ENCODE data around the gene CTU2. TPM values are rescaled to one million over a fixed set of nuclear protein-coding genes. Genes with fewer than 3 reads are reported as not detected.

The CTU2 gene
- total RNA-seq (18.4 and 19.3 TPM in 2 replicates), polyA plus RNA-seq (17.3 and 23.7 TPM in 2 replicates), polyA minus RNA-seq (11.7 and 15.2 TPM in 2 replicates)
- 9.6 TPM for total RNA-seq (2013)

DNA sequence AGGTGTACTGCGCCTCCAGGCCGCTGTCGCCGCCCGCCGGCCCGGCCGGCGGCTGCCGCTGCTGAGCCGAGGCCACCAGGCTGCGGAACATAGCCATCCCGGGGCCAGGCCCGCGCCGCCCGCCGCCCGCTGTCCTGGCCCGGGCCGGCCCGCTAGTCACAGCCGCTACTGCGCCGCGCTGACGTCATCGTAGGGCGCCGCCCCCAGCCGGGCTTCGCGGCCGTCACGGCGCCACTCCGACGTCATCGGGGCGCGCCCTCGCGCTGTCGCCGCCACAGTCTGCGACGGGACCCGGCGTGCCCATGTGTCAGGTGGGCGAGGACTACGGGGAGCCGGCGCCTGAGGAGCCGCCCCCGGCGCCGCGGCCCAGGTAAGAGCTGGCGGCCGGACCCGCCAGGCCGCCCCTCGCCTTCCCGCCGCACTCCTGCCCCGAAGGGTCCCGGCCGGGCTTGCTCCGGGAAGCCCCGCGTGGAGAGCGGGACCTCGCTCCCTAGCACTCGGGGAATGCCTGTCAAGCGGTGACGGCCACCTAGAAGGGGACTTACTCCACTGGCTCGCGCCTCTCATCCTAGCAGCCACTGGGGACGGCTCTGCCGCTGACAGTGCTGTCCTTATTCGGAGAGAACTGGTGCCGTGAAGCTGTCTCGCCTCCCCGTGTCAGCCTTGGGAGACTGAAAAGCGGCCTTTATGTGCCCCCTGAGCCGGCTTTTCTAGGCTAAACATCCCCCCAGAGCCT is at the start of gene CTU2, which contains the start of gene RNF166:
CTU2 (plus strand) TSS at position 275 of the 736 bp plus-strand sequence; CDS start at position 303, 28 bp downstream.
RNF166 (minus strand) TSS at position 180 of the 736 bp plus-strand sequence; CDS start at position 97, 83 bp downstream.
- Histone ChIP-seq H3K4me3 (ENCODE audit: control extremely low read depth in 1 of 5, extremely low read depth in 1 of 5, insufficient read depth in 1 of 5, low read depth in 2 of 5, low read length in 4 of 5) (peak within 1 kb of the TSS; percentile 71 to 95 (median 80)), H2AFZ (ENCODE audit: insufficient read depth, low read depth, low read length, poor library complexity, severe bottlenecking) (peak within 1 kb of the TSS; percentile 94), H3K4me2 (replicated peaks; ENCODE audit: low read depth, low read length, poor library complexity, severe bottlenecking) (peak within 1 kb of the TSS; percentile 98), H3K4me1 (ENCODE audit: control insufficient read depth in 2 of 2, insufficient read depth in 2 of 2, low read length in 2 of 2) (peaks cover 48 to 53% of the 10 kb centered on the region in 2 donors), H4K20me1 (ENCODE audit: control insufficient read depth, insufficient read depth, low read length, poor library complexity, severe bottlenecking) (peaks cover 8% of the 10 kb centered on the region), H3K79me2 (ENCODE audit: control insufficient read depth, insufficient read depth, low read length) (peaks cover 63% of the 10 kb centered on the region), H3K9ac (ENCODE audit: low read length) (peak within 1 kb of the TSS; percentile 92), H3K27ac (ENCODE audit: low read length in 2 of 2) (peak within 1 kb of the TSS; percentile 84 to 91), H3K9me3 (ENCODE audit: control extremely low read depth in 1 of 3, control insufficient read depth in 2 of 3, insufficient read depth in 1 of 3, low read length in 2 of 3) (no peaks in the 10 kb centered on the region), H3K36me3 (replicated peaks in 1 of 2; ENCODE audit: control extremely low read depth in 1 of 2, control insufficient read depth in 1 of 2, extremely low read depth in 1 of 2, insufficient read depth in 2 of 2, low read length in 1 of 2) (peaks cover 0 to 5% of the 10 kb centered on the region in 2 experiments), H3K27me3 (replicated peaks in 1 of 4; ENCODE audit: control extremely low read depth in 1 of 4, control insufficient read depth in 3 of 4, insufficient read depth in 4 of 4, low read length in 3 of 4) (no peaks in the 10 kb centered on the region)
- intact Hi-C loops (cut with micrococcal nuclease): loop anchor here (1.0 kb wide), 4 partner anchors 20 to 55 kb away; partner anchors contain the start of genes CYBA, MVD and SNAI3
- no peak for TF ChIP-seq EZH2 (IDR thresholded peaks at IDR 0.05; ENCODE audit: borderline replicate concordance, insufficient read depth, low read depth, low read length, poor library complexity, severe bottlenecking)
- ChIA-PET POLR2A (interaction anchor here (1.6 kb wide), 1 partner anchor 57 kb away, joined by 6 read pairs; no protein-coding TSS in a partner anchor), CTCF (interaction anchor here (1.5 to 2.6 kb wide), 3 partner anchors 19 to 461 kb away, joined by 5 to 8 read pairs (median 6); no protein-coding TSS in a partner anchor)
- DNase-seq (peak; percentile 95), ATAC-seq (ENCODE audit: low read depth) (peak; percentile 70)
- H3K27me3 Mint-ChIP-seq: no peaks in the 10 kb centered on the region
- H3K4me3 Mint-ChIP-seq: peak within 1 kb of the TSS; percentile 85
- H3K27ac Mint-ChIP-seq: peak within 1 kb of the TSS; percentile 92
- WGBS (ENCODE audit: insufficient coverage): under 1% methylated on average over 86 of the region's 86 CpGs
- H3K4me1 Mint-ChIP-seq: peaks cover 48% of the 10 kb centered on the region
- no peaks in the 10 kb centered on the region for H3K9me3 Mint-ChIP-seq (ENCODE audit: insufficient read depth)

DNA sequence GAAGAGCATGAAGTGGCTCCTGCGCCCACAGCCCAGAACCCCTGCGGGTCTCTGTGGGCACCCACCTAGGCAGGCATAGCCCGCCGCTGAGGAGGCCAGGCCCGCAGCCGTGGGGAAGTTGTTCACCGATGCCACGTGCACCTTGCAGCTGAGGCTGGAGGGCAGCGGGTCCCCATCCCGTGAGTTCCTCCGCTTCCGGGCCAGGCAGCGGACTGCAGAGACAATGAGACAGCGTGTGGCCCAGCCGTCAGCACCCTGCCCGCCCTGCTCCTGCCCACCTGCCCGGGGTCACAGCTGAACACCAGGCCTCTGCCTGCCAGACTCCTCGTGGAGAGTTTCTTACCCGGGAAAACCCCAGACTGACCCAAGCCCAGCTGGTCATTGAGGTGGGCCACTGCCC is 48.9 kb upstream of the CTU2 start:
- WGBS (ENCODE audit: insufficient coverage): 95% methylated on average over 19 of the region's 19 CpGs
- Mint-ChIP-seq H3K4me1 (peaks cover 20% of the 10 kb centered on the region), H3K27ac (no peak overlapping the region), H3K27me3 (no peaks in the 10 kb centered on the region), H3K4me3 (no peak overlapping the region), H3K9me3 (ENCODE audit: insufficient read depth) (no peaks in the 10 kb centered on the region)
- Histone ChIP-seq H3K79me2 (ENCODE audit: control insufficient read depth, insufficient read depth, low read length) (peaks cover 50% of the 10 kb centered on the region), H3K27ac (ENCODE audit: low read length in 2 of 2) (no peak overlapping the region), H3K36me3 (replicated peaks in 1 of 2; ENCODE audit: control extremely low read depth in 1 of 2, control insufficient read depth in 1 of 2, extremely low read depth in 1 of 2, insufficient read depth in 2 of 2, low read length in 1 of 2) (peaks cover 0 to 17% of the 10 kb centered on the region in 2 experiments), H3K4me1 (ENCODE audit: control insufficient read depth in 2 of 2, insufficient read depth in 2 of 2, low read length in 2 of 2) (peaks cover 15 to 26% of the 10 kb centered on the region in 2 donors), H3K4me2 (replicated peaks; ENCODE audit: low read depth, low read length, poor library complexity, severe bottlenecking) (no peak overlapping the region), H3K9ac (ENCODE audit: low read length) (no peak overlapping the region), H4K20me1 (ENCODE audit: control insufficient read depth, insufficient read depth, low read length, poor library complexity, severe bottlenecking) (no peaks in the 10 kb centered on the region), H3K9me3 (ENCODE audit: control extremely low read depth in 1 of 3, control insufficient read depth in 2 of 3, insufficient read depth in 1 of 3, low read length in 2 of 3) (no peaks in the 10 kb centered on the region), H3K27me3 (replicated peaks in 1 of 4; ENCODE audit: control extremely low read depth in 1 of 4, control insufficient read depth in 3 of 4, insufficient read depth in 4 of 4, low read length in 3 of 4) (no peaks in the 10 kb centered on the region), H2AFZ (ENCODE audit: insufficient read depth, low read depth, low read length, poor library complexity, severe bottlenecking) (no peak overlapping the region), H3K4me3 (ENCODE audit: control extremely low read depth in 1 of 5, extremely low read depth in 1 of 5, insufficient read depth in 1 of 5, low read depth in 2 of 5, low read length in 4 of 5) (no peak overlapping the region)
- DNase-seq: no peak
- TF ChIP-seq, protein P1, sequence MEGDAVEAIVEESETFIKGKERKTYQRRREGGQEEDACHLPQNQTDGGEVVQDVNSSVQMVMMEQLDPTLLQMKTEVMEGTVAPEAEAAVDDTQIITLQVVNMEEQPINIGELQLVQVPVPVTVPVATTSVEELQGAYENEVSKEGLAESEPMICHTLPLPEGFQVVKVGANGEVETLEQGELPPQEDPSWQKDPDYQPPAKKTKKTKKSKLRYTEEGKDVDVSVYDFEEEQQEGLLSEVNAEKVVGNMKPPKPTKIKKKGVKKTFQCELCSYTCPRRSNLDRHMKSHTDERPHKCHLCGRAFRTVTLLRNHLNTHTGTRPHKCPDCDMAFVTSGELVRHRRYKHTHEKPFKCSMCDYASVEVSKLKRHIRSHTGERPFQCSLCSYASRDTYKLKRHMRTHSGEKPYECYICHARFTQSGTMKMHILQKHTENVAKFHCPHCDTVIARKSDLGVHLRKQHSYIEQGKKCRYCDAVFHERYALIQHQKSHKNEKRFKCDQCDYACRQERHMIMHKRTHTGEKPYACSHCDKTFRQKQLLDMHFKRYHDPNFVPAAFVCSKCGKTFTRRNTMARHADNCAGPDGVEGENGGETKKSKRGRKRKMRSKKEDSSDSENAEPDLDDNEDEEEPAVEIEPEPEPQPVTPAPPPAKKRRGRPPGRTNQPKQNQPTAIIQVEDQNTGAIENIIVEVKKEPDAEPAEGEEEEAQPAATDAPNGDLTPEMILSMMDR (IDR thresholded peaks at IDR 0.05): no peak
- no peak for TF ChIP-seq EZH2 (IDR thresholded peaks at IDR 0.05; ENCODE audit: borderline replicate concordance, insufficient read depth, low read depth, low read length, poor library complexity, severe bottlenecking)
- ChIA-PET POLR2A (no interaction called here), CTCF (interaction anchor here (0.9 kb wide), 1 partner anchor 117 kb away, joined by 3 read pairs; no protein-coding TSS in a partner anchor)
- no peak for ATAC-seq (ENCODE audit: low read depth)
- intact Hi-C loops (cut with micrococcal nuclease): no loop called here
